Left cardiac atrium (tissue), 4 donors: ENCODE measurements around the gene CIB1. TPM values are rescaled to one million over a fixed set of nuclear protein-coding genes. Genes with fewer than 3 reads are reported as not detected.

Experiments
- ATAC-seq, 2 donors: fragments of 200-7000 bp; cut with Tn5 transposase; one replicate each; pipeline ENCODE4 v1.9.1; 2020; ENCODE audit warnings: mild to moderate bottlenecking in 2 of 2, moderate library complexity in 2 of 2
- DNase-seq: peaks from one replicate; pipeline ENCODE4 v3.0.0-alpha.2; 2020
- intact Hi-C, 2 donors: fragments of 100-400 bp; cut with DNase I; formaldehyde crosslinking; loops; one replicate each; pipeline versions ENCODE4 v1.14.1 to v1.15.1; 2022 to 2023
- total RNA-seq, 2 donors: library from RNA; stranded (reverse); fragmentation: NEBNext Ultra II Directional; extraction: Animal tissue kit (Norgen Biotek cat#: 25700); gene quantifications; one replicate each; pipeline ENCODE4 v1.2.1, GENCODE V29; 2021
- donor health status: DM: no; HTN: yes; CAD: no.
- donor health status: DM: no; HTN: yes; CAD: no; lungs with severe emphysema.
- donor health status: DM: yes; HTN: yes; CAD: no.
- donor health status: Dilated cardiomyopathy.

CIB1 gene
- total RNA-seq, 2 donors from 2014 or later = 53.2 to 55.0 TPM

- peak; percentile 72 to 84 for ATAC-seq
- DNase-seq = no peak
- intact Hi-C loops = no loop called here
Observed at GRCh38 chr15:90248789-90249202, 15.1 kb upstream of the CIB1 start.

GRCh38 chr15:90243943-90244639 lies 10.3 kb upstream of the CIB1 start:
- DNase-seq (no peak), ATAC-seq (no peak)
- intact Hi-C loops = no loop called here

- DNase-seq = no peak
- intact Hi-C loops = no loop called here
- peak; percentile 67 to 73 for ATAC-seq
Observed at GRCh38 chr15:90241343-90242192, 7.8 kb upstream of the CIB1 start.

- no peak for DNase-seq
- ATAC-seq = no peak
- intact Hi-C loops = no loop called here
Observed at GRCh38 chr15:90240856-90241255, 7.1 kb upstream of the CIB1 start.

- DNase-seq = no peak
- no peak for ATAC-seq
- intact Hi-C loops = no loop called here
Observed at GRCh38 chr15:90239371-90239770, 5.6 kb upstream of the CIB1 start.

GRCh38 chr15:90234096-90234988 lies 601 bp upstream of the CIB1 start, which contains the start of gene GDPGP1:
TSS of gene GDPGP1 (plus strand) at chr15:90234209. CDS start at chr15:90240909, 6,700 bp downstream.
- DNase-seq = no peak
- no peak for ATAC-seq
- intact Hi-C loops = no loop called here

- intact Hi-C loops = no loop called here
- ATAC-seq = no peak
- no peak for DNase-seq
Observed at GRCh38 chr15:90232941-90233386, 777 bp downstream of the CIB1 start.

GRCh38 chr15:90232196-90232595 lies 1.5 kb downstream of the CIB1 start:
- ATAC-seq (no peak), DNase-seq (no peak)
- intact Hi-C loops = no loop called here

- DNase-seq (no peak), ATAC-seq (no peak)
- intact Hi-C loops = no loop called here
Observed at GRCh38 chr15:90231028-90232017, 2.4 kb downstream of the CIB1 start.

- ATAC-seq (no peak), DNase-seq (no peak)
- intact Hi-C loops = no loop called here
Observed at GRCh38 chr15:90230610-90231009, 3.1 kb downstream of the CIB1 start.

- peak; percentile 55 for DNase-seq
- intact Hi-C loops = no loop called here
- ATAC-seq = peak; percentile 9 to 25
Observed at GRCh38 chr15:90230071-90230494, 3.7 kb downstream of the CIB1 start.

GRCh38 chr15:90228960-90229359 lies 4.8 kb downstream of the CIB1 start:
- intact Hi-C loops = no loop called here
- no peak for ATAC-seq

GRCh38 chr15:90227816-90228772 lies 5.6 kb downstream of the CIB1 start:
- ATAC-seq (no peak), DNase-seq (no peak)
- intact Hi-C loops = no loop called here

More at GRCh38 chr15:90228960-90229359, 4.8 kb downstream of the CIB1 start:
- no peak for DNase-seq

- intact Hi-C loops = no loop called here
- ATAC-seq = no peak
Observed at GRCh38 chr15:90227336-90227735, 6.4 kb downstream of the CIB1 start.

GRCh38 chr15:90225504-90226234 lies 8.1 kb downstream of the CIB1 start:
- DNase-seq (no peak), ATAC-seq (no peak)
- intact Hi-C loops = no loop called here

More at GRCh38 chr15:90227336-90227735, 6.4 kb downstream of the CIB1 start:
- no peak for DNase-seq

GRCh38 chr15:90225047-90225446 lies 8.7 kb downstream of the CIB1 start:
- ATAC-seq = no peak
- intact Hi-C loops = no loop called here
- DNase-seq = no peak
